Kidney (tissue), 14 donors: ENCODE results near the gene UBE2F. TPM values are rescaled to one million over a fixed set of nuclear protein-coding genes. Genes with fewer than 3 reads are reported as not detected.

Experiments
- DNase-seq, 5 donors: peaks; one replicate each; pipeline ENCODE4 v3.0.0-alpha.2; 2013 to 2020
- FAIRE-seq: peaks from 2 replicates; lab custom pipeline; 2012; peaks lifted over from hg19 to GRCh38; lab: Jason Lieb, UNC
- H3K27ac ChIP-seq, 2 donors: one replicate each; pipeline ENCODE4 v1.7.0; 2013; ENCODE audit warnings: low read depth in 2 of 2, low read length in 2 of 2, inconsistent platforms in 1 of 2
- H3K27me3 ChIP-seq: one replicate; pipeline ENCODE4 v1.7.1; 2013; ENCODE audit warnings: low read length, inconsistent platforms; ENCODE audit not compliant: control insufficient read depth, insufficient read depth
- H3K36me3 ChIP-seq, 3 donors: one replicate each; pipeline versions ENCODE4 v1.7.0 to v1.7.1; 2013; ENCODE audit warnings: low read length in 3 of 3, control low read depth in 1 of 3, inconsistent platforms in 1 of 3; ENCODE audit not compliant: insufficient read depth in 3 of 3, control insufficient read depth in 2 of 3
- H3K4me1 ChIP-seq, 3 donors: one replicate each; pipeline versions ENCODE4 v1.7.0 to v1.7.1; 2013; ENCODE audit warnings: low read length in 3 of 3, inconsistent platforms in 1 of 3, low read depth in 1 of 3; ENCODE audit not compliant: control insufficient read depth in 2 of 3, insufficient read depth in 2 of 3
- H3K4me3 ChIP-seq, 3 donors: one replicate each; pipeline versions ENCODE4 v1.7.0 to v1.8.1; 2013; ENCODE audit warnings: low read length in 3 of 3, control low read depth in 1 of 3, inconsistent platforms in 1 of 3
- H3K9ac ChIP-seq, 3 donors: one replicate each; pipeline versions ENCODE4 v1.7.0 to v1.7.1; 2013; ENCODE audit warnings: low read length in 3 of 3, control low read depth in 1 of 3, inconsistent platforms in 1 of 3
- H3K9me3 ChIP-seq, 3 donors: one replicate each; pipeline versions ENCODE4 v1.7.0 to v1.7.1; 2013; ENCODE audit warnings: low read length in 3 of 3, control low read depth in 1 of 3, inconsistent platforms in 1 of 3; ENCODE audit not compliant: control insufficient read depth in 2 of 3, insufficient read depth in 1 of 3
- intact Hi-C: fragments of 100-400 bp; cut with DNase I; formaldehyde crosslinking; loops from one replicate; pipeline ENCODE4 v1.11.1; 2022
- polyA plus RNA-seq: library from polyadenylated mRNA; stranded (reverse); fragments of 350-450 nt; fragmentation: Illumina TruSeq; extraction: RNeasy Lipid Tissue Mini Kit (QIAGEN cat#74804); gene quantifications from one replicate; pipeline ENCODE4 v1.2.3, GENCODE V29; 2014; ENCODE audit warnings: low read depth, low replicate concordance; ENCODE audit not compliant: insufficient read depth
- total RNA-seq: library from RNA; stranded (reverse); fragmentation: NEBNext Ultra II Directional; extraction: Animal tissue kit (Norgen Biotek cat#: 25700); gene quantifications from one replicate; pipeline ENCODE4 v1.2.1, GENCODE V29; 2021
- TF ChIP-seq, protein P1 (sequence below): IDR thresholded peaks from 3 replicates; pipeline ENCODE4 v1.5.1; 2012; ENCODE audit warnings: mild to moderate bottlenecking, moderate library complexity, borderline replicate concordance; ENCODE audit not compliant: insufficient read depth; ENCODE audit errors: extremely low read depth
- donor health status: control.
- donor health status: control.
- donor health status: control.
- donor health status: control.
- donor health status: control.
- donor health status: DM: yes; HTN: yes; CAD: no.
- donor health status: Normal renal cell carcinoma (clear cell type).

UBE2F gene
- total and polyA plus RNA-seq, 2 donors from 2014 or later = 34.5 to 68.7 TPM

DNA sequence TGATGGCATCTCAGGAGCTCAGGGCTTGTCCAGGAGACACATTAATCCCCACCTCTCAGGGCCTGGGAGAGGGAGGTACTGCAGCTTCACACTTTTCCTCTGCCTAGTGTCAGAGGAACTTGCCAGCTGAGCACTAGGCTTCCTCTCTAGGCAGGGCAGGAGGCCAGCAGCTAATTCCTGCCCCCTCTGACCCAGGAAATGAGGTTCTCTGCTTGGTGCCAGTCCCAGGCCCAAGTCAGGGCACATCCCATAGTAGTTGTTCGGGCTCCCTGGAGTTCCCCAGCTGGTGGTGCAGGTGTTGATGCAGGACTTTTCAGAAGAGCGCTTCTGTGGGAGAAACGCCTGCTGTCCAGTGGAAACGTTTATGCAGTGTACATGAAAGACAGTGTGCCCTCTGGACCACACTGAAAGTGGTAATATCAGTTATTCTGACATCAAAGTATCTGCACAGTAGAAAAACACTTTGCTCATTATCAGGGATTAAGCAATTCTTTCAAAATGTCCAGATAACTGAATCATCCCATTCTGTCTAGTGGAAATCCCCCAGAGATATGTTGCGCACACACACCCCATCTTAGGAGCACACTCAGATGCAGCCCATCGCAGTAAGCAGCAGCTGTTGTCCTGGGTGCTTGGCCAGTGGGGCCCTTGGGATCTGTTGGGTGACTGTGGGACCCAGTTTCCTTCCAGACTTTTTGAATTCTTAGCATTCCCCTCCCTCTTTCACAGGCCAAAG lies 76.2 kb downstream of the UBE2F start:
- Histone ChIP-seq H3K27ac (no peak overlapping the region), H3K27me3 (no peaks in the 10 kb centered on the region), H3K4me1 (no peaks in the 10 kb centered on the region), H3K4me3 (no peak overlapping the region), H3K9ac (no peak overlapping the region), H3K36me3 (peaks cover 0 to 22% (median 19%) of the 10 kb centered on the region in 3 donors), H3K9me3 (no peaks in the 10 kb centered on the region)
- FAIRE-seq (no peak), DNase-seq (no peak)
- TF ChIP-seq, protein P1, sequence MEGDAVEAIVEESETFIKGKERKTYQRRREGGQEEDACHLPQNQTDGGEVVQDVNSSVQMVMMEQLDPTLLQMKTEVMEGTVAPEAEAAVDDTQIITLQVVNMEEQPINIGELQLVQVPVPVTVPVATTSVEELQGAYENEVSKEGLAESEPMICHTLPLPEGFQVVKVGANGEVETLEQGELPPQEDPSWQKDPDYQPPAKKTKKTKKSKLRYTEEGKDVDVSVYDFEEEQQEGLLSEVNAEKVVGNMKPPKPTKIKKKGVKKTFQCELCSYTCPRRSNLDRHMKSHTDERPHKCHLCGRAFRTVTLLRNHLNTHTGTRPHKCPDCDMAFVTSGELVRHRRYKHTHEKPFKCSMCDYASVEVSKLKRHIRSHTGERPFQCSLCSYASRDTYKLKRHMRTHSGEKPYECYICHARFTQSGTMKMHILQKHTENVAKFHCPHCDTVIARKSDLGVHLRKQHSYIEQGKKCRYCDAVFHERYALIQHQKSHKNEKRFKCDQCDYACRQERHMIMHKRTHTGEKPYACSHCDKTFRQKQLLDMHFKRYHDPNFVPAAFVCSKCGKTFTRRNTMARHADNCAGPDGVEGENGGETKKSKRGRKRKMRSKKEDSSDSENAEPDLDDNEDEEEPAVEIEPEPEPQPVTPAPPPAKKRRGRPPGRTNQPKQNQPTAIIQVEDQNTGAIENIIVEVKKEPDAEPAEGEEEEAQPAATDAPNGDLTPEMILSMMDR = no peak
- intact Hi-C loops = no loop called here

DNA sequence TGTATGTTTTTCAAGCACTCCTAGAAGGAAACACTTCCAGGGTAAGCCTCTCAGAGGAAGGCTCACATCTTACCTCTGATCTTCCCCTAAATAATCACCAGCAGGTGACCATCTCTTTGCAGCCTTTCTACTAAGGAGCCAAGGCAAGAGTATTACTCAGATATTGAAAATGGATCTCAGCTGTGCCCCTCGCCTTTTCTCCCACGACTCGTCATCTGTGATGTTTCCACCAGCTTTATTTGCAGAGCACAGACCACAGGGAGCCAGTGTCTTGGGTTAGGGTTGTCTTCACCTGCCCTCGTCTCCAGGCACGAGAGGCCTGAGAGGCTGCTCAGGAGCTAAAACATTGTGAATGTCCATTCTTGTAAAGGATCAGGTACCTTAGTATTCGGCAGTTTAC lies 77.0 kb downstream of the UBE2F start:
- no peak for DNase-seq
- Histone ChIP-seq H3K36me3 (peaks cover 0 to 14% (median 13%) of the 10 kb centered on the region in 3 donors), H3K4me3 (no peak overlapping the region), H3K9me3 (peaks cover 0 to 4% (median 0%) of the 10 kb centered on the region in 3 donors), H3K9ac (no peak overlapping the region), H3K4me1 (no peaks in the 10 kb centered on the region), H3K27ac (no peak overlapping the region), H3K27me3 (no peaks in the 10 kb centered on the region)
- intact Hi-C loops = no loop called here
- FAIRE-seq = no peak
- TF ChIP-seq, protein P1 = no peak

DNA sequence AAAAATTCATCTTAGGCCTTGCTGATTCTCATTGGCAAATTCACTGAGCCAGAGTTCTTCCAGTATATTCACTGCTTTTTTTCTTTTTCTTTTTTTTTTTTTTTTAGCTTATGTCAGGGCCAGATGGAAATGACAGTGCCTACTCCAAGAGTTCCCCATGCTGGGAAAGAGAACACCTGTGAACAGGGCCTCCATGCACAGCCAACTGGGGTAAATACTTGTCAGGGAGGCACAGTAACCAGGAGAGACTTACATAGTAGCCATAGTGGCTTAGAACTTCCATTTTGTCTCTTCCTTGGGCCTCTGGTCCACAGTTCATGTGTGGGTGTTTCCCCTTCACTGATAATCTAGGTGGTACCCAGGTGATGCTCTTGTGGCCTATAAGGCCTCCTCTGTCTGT lies 78.8 kb downstream of the UBE2F start:
- no peak for FAIRE-seq
- H3K27me3 ChIP-seq = no peaks in the 10 kb centered on the region
- no peak overlapping the region for H3K27ac ChIP-seq
- no peak overlapping the region for H3K9ac ChIP-seq
- intact Hi-C loops = no loop called here
- no peak overlapping the region for H3K4me3 ChIP-seq
- DNase-seq = no peak
- TF ChIP-seq, protein P1 = no peak
- peaks cover 0 to 4% (median 0%) of the 10 kb centered on the region in 3 donors for H3K9me3 ChIP-seq
- H3K36me3 ChIP-seq = peaks cover 0 to 14% (median 13%) of the 10 kb centered on the region in 3 donors
- H3K4me1 ChIP-seq = no peaks in the 10 kb centered on the region
